ENCODE results near the gene RNF34.

DNA sequence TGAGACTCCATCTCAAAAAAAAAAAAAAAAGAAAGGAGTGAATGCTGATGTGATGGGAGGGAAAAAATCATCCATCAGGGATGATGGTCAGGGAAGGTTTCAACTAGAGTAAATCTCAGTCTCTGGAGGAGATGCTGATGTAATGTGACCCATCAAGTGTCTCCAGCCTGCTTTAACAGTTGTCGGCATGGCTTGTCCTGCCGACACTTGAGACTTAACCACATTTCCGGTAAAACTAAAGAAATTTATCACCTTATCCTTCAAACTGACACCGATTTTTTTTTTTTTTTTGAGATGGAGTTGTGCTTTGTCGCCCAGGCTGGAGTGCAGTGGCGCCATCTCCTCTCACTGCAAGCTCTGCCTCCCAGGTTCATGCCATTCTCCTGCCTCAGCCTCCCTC lies 26.2 kb upstream of the RNF34 start:
- TF ChIP-seq MAX (IDR thresholded peaks at IDR 0.05; ENCODE audit: low read depth, low read length) (no peak), CTCF (IDR thresholded peaks at IDR 0.05; ENCODE audit: low read depth, low read length) (no peak), POLR2A (IDR thresholded peaks at IDR 0.05; ENCODE audit: extremely low read depth, insufficient read length) (no peak)
